ENCODE data around the gene RUVBL1.

DNA sequence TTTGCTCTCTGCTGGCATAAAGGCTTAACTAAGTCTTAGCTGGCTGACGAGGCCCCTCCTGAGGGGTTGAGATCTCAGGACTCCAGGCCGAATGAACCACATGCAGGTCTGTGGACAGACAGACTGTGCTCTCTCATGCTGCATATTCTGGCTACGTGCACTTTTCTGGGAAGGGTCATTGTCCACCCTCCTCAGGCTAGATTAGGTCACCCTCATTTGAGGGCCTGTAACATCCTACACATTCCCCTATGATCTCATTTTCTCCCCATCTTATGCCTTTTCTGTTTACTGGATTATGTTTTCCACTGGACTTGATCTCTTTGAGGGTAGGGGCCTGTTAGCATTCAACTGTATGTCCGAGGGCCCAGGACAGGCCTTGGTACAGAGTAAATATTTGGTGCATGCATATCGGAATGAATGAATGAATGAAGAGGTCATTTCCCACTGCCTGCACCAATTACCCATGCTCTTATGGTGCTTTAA is 43.4 kb upstream of the RUVBL1 start:
- TF ChIP-seq, protein P1, sequence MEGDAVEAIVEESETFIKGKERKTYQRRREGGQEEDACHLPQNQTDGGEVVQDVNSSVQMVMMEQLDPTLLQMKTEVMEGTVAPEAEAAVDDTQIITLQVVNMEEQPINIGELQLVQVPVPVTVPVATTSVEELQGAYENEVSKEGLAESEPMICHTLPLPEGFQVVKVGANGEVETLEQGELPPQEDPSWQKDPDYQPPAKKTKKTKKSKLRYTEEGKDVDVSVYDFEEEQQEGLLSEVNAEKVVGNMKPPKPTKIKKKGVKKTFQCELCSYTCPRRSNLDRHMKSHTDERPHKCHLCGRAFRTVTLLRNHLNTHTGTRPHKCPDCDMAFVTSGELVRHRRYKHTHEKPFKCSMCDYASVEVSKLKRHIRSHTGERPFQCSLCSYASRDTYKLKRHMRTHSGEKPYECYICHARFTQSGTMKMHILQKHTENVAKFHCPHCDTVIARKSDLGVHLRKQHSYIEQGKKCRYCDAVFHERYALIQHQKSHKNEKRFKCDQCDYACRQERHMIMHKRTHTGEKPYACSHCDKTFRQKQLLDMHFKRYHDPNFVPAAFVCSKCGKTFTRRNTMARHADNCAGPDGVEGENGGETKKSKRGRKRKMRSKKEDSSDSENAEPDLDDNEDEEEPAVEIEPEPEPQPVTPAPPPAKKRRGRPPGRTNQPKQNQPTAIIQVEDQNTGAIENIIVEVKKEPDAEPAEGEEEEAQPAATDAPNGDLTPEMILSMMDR (conservative IDR thresholded peaks at IDR 0.05 in 1 of 2, IDR thresholded peaks at IDR 0.05 in 1 of 2; ENCODE audit: extremely low read depth in 1 of 2, insufficient read depth in 1 of 2, low read depth in 1 of 2, low read length in 2 of 2): no peak
- no peak for TF ChIP-seq EZH2 (IDR thresholded peaks at IDR 0.05; ENCODE audit: borderline replicate concordance, low read length)
